ENCODE measurements around the gene MAML1. TPM values are rescaled to one million over a fixed set of nuclear protein-coding genes. Genes with fewer than 3 reads are reported as not detected.

MAML1 gene
- total and polyA plus RNA-seq, 10 of the 15 experiments (the other 5 are each of a cell fraction or from before 2014, with no cell fraction given), result 0.42 to 23.9 (median 7.3) TPM

GRCh38 chr5:179699616-179700237 lies 32.9 kb upstream of the MAML1 start (continued):
- TF ChIP-seq KAT2A (conservative IDR thresholded peaks at IDR 0.05; ENCODE audit: control insufficient read depth, low read depth, low read length) (no peak), POLR2AphosphoS5 (IDR thresholded peaks at IDR 0.05; ENCODE audit: low read length) (peak; percentile 73), MYB (IDR thresholded peaks at IDR 0.05; ENCODE audit: borderline replicate concordance, low read depth, low read length) (no peak), EED (IDR thresholded peaks at IDR 0.05; ENCODE audit: low read depth) (peak; percentile 59; the same call in 1 of the 2 replicates), PAX5 (IDR thresholded peaks at IDR 0.05; ENCODE audit: borderline replicate concordance, low read depth, low read length) (0 out of 2 replicates have a peak, but pooled peaks have one; percentile 10), ZBTB33 (IDR thresholded peaks at IDR 0.05) (no peak), JUNB (IDR thresholded peaks at IDR 0.05) (peak; percentile 58; the same call in 1 of the 2 replicates), CHD1 (IDR thresholded peaks at IDR 0.05; ENCODE audit: low read depth, low read length) (no peak), ZBTB4 (CRISPR knock-in tag; IDR thresholded peaks at IDR 0.05) (no peak), RFX5 (IDR thresholded peaks at IDR 0.05; ENCODE audit: low read depth, low read length) (peak; percentile 57; the same call in 1 of the 2 replicates), IKZF2 (IDR thresholded peaks at IDR 0.05) (peak in 1 of 2 experiments; percentile 58; a peak in 1 of 4 replicates), MLLT1 (IDR thresholded peaks at IDR 0.05) (peak; percentile 25; the same call in 1 of the 2 replicates), BMI1 (IDR thresholded peaks at IDR 0.05; ENCODE audit: borderline replicate concordance) (no peak), TAF1 (IDR thresholded peaks at IDR 0.05; ENCODE audit: borderline replicate concordance, low read depth, low read length) (0 out of 2 replicates have a peak, but pooled peaks have one; percentile 28)
